NB4 (cell line): Measurements from ENCODE around the gene PAPOLA.

ENCODE experiments used
- DNase-seq: peaks from one replicate; pipeline ENCODE4 v3.0.0; 2010; ENCODE audit warnings: low read depth
- H3K4me3 ChIP-seq: one replicate; pipeline ENCODE4 v1.5.1; 2011; ENCODE audit warnings: mild to moderate bottlenecking, low read depth, low read length, moderate library complexity
- MAX ChIP-seq: IDR thresholded peaks from 2 replicates; pipeline ENCODE4 v1.6.1; 2011; ENCODE audit warnings: low read depth, low read length
- MYC ChIP-seq: IDR thresholded peaks from 2 replicates; pipeline ENCODE4 v1.6.1; 2011; ENCODE audit warnings: low read depth, low read length
- POLR2A ChIP-seq: IDR thresholded peaks from 2 replicates; pipeline ENCODE4 v1.6.1; 2011; ENCODE audit warnings: mild to moderate bottlenecking; ENCODE audit not compliant: insufficient read length; ENCODE audit errors: extremely low read depth
- TF ChIP-seq, protein P1 (sequence below): IDR thresholded peaks from one replicate; pipeline ENCODE4 v1.5.1; 2012; ENCODE audit warnings: low read depth, low read length

Gene PAPOLA

DNA sequence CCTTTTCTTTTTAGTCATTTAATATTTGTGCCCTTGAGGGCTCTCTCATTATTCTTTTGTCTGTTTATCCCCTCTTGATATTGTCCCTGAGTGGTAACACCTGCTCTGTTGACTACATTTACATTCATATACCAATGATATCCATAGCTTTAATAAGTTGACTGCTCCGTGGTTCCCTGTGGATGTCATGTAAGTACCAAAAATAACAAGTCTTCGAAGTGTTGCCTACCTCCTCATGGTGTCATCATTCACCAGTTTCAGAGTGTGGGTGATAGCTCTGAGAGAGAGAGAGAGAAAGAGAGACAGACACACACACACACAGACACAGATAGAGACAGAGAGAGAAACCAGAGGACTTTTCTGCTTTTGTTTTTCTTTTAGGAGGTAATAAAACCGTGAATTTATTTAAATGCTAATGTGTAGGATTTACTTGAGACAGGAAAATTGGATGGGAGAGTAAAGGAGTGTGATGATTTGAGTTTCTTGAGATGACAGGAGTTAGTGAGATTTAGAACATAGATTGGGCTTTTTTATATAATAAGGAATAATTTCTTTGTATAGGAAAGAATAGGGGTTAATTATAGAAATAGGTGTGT, 52.2 kb downstream of the PAPOLA start:
- DNase-seq: no peak
- TF ChIP-seq MYC (no peak), MAX (no peak), POLR2A (no peak)
- TF ChIP-seq, protein P1, sequence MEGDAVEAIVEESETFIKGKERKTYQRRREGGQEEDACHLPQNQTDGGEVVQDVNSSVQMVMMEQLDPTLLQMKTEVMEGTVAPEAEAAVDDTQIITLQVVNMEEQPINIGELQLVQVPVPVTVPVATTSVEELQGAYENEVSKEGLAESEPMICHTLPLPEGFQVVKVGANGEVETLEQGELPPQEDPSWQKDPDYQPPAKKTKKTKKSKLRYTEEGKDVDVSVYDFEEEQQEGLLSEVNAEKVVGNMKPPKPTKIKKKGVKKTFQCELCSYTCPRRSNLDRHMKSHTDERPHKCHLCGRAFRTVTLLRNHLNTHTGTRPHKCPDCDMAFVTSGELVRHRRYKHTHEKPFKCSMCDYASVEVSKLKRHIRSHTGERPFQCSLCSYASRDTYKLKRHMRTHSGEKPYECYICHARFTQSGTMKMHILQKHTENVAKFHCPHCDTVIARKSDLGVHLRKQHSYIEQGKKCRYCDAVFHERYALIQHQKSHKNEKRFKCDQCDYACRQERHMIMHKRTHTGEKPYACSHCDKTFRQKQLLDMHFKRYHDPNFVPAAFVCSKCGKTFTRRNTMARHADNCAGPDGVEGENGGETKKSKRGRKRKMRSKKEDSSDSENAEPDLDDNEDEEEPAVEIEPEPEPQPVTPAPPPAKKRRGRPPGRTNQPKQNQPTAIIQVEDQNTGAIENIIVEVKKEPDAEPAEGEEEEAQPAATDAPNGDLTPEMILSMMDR: no peak
- H3K4me3 ChIP-seq: no peak overlapping the region

DNA sequence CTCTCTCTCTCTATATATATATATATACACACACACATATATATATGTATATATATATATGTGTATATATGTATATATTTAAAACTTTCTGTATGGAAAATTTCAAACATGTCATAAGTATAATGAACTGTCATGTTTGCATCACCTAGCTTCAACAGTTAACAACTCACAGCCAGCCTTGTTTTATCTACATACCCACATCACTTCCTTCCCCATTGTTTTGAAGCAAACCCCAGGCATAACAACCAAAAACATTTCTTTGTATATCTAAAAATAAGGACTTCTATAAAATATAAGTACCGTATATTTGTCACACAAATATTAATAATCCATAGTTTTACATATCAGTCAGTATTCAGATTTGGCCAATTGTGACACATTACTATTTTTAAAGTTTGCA, 57.4 kb downstream of the PAPOLA start:
- DNase-seq: no peak
- TF ChIP-seq, protein P1: no peak
- TF ChIP-seq POLR2A (no peak), MAX (no peak), MYC (no peak)
- H3K4me3 ChIP-seq: no peak overlapping the region

DNA sequence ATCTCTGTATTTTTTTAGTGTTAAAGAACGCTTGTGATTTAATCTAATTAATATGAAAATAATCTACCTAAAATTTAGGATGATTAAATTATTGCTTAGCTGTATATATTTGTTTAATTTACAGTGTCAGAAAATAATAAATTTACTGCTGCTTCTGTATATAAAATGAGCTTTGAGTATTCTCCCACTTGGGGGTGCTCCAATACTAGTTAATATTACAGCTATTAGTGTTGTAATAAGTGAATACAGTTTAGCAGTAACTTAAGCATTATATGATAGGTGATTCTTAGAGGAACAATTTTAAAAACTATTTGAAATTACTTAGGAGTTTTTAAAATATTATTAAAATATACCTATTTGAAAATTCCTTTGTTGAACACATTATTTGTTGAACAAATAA, 62.2 kb downstream of the PAPOLA start:
- H3K4me3 ChIP-seq: no peak overlapping the region
- DNase-seq: no peak
- TF ChIP-seq MYC (no peak), POLR2A (no peak), MAX (no peak)
- TF ChIP-seq, protein P1: no peak

DNA sequence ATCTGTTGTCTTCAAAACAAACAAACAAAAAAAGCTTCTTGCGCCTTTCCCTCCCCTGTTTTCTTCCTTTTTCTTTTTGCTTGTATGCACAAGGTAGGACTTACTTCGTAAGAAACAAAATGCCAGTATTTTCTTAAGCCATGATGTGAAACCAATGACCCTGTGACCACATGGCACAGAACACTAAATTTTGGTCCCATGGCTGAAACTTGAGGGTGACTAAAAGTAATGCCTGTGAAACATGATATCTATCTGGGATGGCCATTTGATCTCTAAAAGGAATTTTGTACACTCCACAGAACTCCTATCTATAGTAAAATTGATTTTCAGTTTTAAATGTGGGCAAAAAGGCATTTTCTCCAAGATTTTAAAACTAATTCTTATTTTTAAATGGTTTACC, 63.6 kb downstream of the PAPOLA start:
- no peak overlapping the region for H3K4me3 ChIP-seq
- no peak for DNase-seq
- TF ChIP-seq MYC (no peak), MAX (no peak), POLR2A (no peak)
- TF ChIP-seq, protein P1: no peak

DNA sequence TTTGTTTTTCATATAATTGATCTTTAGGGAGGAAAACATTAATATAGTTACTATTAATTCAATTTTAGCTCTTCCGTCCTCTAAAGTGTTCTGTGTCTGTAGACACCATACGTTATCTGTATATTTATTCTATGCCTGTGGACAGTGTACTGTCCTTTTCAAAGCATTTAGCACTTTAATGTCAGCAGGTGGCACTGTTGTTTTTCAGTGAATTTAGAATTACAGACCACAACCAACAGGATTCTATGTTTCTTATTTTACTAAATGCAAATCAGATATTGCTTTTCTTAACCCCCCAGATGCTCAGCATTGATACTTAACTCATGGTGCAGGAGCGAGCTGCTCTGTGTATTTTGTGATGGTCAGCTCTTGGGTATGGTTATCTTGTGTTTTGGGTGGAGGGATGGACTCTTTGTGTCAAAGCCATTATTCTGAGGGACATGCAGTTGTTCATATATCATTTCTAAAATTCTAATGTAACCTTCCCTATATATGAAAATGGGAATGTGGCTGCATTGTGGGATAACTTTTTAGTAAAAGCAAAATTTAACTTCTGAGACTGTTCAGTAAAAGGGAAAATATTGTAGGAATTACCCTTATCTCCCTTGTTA, 65.2 kb downstream of the PAPOLA start:
- DNase-seq: peak; percentile 40
- no peak overlapping the region for H3K4me3 ChIP-seq
- no peak for TF ChIP-seq POLR2A
- TF ChIP-seq, protein P1: peak; percentile 46

GRCh38 chr14:96568621-96569020, 66.4 kb downstream of the PAPOLA start:
- TF ChIP-seq MYC (no peak), MAX (no peak), POLR2A (no peak)
- TF ChIP-seq, protein P1: no peak
- no peak for DNase-seq
- H3K4me3 ChIP-seq: no peak overlapping the region
